Tibial nerve (tissue), 4 donors: ENCODE results near the gene OSBPL6.

Experiments used
- EP300 ChIP-seq, 2 donors: sonication (generic); formaldehyde crosslinking; IDR thresholded peaks; one replicate each; pipeline ENCODE4 v1.6.1; 2017; ENCODE audit warnings: antibody characterized with exemption in 2 of 2, mild to moderate bottlenecking in 1 of 2
- POLR2A ChIP-seq, 2 donors: fragments of 450-650 bp; IDR thresholded peaks; one replicate each; pipeline ENCODE4 v1.6.1; 2017; ENCODE audit warnings: antibody characterized with exemption in 2 of 2, mild to moderate bottlenecking in 2 of 2, moderate library complexity in 2 of 2
- TF ChIP-seq, protein P1 (sequence below), 5 experiments: fragments of 200-600 bp in 3 of 5; fragments of 450-650 bp in 2 of 5; sonication (generic) in 3 of 5; IDR thresholded peaks; one replicate each; pipeline ENCODE4 v1.5.1; 2016 to 2019; ENCODE audit warnings: antibody characterized with exemption in 5 of 5, mild to moderate bottlenecking in 3 of 5, moderate library complexity in 2 of 5

DNA sequence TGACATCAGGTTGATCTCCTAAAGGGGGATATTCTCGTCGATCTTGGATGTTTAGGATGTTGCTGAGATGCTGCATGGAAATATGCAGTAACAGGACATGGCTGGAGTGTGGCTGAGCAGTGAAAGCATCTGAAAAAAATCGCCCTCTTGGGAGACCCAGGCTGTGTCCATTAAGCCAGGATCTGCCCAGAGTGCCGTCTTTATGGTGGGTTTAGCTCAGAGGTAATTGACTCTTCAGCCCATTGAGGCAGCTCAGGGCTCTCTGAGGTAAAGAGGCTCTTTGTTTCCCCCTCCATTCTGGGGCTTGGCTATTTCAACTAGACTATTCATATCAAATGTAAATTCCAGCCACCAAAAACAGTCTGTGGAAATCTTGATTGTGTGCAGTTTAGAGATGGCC is 26.5 kb downstream of the OSBPL6 start:
- no peak for TF ChIP-seq POLR2A (IDR thresholded peaks at IDR 0.05)
- TF ChIP-seq, protein P1, sequence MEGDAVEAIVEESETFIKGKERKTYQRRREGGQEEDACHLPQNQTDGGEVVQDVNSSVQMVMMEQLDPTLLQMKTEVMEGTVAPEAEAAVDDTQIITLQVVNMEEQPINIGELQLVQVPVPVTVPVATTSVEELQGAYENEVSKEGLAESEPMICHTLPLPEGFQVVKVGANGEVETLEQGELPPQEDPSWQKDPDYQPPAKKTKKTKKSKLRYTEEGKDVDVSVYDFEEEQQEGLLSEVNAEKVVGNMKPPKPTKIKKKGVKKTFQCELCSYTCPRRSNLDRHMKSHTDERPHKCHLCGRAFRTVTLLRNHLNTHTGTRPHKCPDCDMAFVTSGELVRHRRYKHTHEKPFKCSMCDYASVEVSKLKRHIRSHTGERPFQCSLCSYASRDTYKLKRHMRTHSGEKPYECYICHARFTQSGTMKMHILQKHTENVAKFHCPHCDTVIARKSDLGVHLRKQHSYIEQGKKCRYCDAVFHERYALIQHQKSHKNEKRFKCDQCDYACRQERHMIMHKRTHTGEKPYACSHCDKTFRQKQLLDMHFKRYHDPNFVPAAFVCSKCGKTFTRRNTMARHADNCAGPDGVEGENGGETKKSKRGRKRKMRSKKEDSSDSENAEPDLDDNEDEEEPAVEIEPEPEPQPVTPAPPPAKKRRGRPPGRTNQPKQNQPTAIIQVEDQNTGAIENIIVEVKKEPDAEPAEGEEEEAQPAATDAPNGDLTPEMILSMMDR (IDR thresholded peaks at IDR 0.05), result no peak
- TF ChIP-seq EP300 (IDR thresholded peaks at IDR 0.05), result no peak
